OCI-LY7 (cell line): Measurements from ENCODE around the gene DCP1B.

Source experiments
- EZH2phosphoT487 ChIP-seq: fragments of 200-600 bp; sonication (generic); IDR thresholded peaks from 2 replicates; pipeline ENCODE4 v1.6.1; 2018; ENCODE audit warnings: low read depth, borderline replicate concordance, mild to moderate bottlenecking, mixed run types, antibody characterized with exemption, low read length, moderate library complexity, mixed read lengths
- TF ChIP-seq, protein P1 (sequence below): fragments of 200-600 bp; sonication (generic); conservative IDR thresholded peaks from 2 replicates; pipeline ENCODE4 v1.5.1; 2014; ENCODE audit warnings: mild to moderate bottlenecking, antibody characterized with exemption, low read length, moderate library complexity, mixed read lengths

DNA sequence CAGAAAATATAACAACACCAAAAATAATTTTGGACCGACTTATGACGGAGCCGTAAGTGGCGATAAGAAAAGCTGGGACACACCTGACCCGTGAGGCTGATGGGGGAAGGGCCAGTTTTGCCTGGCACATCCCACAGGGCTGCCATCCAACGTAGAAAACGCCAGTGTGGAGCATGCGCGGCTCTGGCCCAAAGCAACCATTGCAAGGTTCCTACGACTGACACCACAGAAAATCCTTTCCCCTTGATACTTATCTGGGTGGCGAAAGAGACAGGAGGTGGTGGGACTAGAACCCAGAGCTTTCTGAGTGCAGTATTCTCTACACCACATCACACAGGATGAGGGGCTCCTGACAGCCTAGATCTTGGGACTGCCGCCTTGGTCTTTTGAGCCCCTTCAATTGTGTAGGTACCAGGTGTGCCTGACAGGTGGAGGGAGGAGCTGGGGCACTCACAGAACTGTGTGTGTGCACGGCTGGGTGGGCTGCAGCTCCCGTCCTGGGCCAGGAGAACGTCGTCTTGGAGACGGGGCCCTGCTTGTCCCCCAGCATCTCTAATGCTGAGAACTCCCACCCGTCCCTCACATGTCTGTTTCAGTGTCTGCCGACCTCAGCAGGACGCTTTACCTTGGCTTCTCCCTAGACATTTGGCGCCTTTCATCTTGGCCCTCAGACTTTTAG, 68.4 kb downstream of the DCP1B start:
- TF ChIP-seq, protein P1, sequence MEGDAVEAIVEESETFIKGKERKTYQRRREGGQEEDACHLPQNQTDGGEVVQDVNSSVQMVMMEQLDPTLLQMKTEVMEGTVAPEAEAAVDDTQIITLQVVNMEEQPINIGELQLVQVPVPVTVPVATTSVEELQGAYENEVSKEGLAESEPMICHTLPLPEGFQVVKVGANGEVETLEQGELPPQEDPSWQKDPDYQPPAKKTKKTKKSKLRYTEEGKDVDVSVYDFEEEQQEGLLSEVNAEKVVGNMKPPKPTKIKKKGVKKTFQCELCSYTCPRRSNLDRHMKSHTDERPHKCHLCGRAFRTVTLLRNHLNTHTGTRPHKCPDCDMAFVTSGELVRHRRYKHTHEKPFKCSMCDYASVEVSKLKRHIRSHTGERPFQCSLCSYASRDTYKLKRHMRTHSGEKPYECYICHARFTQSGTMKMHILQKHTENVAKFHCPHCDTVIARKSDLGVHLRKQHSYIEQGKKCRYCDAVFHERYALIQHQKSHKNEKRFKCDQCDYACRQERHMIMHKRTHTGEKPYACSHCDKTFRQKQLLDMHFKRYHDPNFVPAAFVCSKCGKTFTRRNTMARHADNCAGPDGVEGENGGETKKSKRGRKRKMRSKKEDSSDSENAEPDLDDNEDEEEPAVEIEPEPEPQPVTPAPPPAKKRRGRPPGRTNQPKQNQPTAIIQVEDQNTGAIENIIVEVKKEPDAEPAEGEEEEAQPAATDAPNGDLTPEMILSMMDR, result no peak
- no peak for TF ChIP-seq EZH2phosphoT487
